GM12864 (cell line): Measurements from ENCODE around the gene FZR1.

ENCODE experiments used
- DNase-seq: peaks from one replicate; pipeline ENCODE4 v3.0.0-alpha.2; 2011; ENCODE audit warnings: low read depth
- H3K4me3 ChIP-seq: 2 replicates; pipeline ENCODE4 v1.5.1; 2011; ENCODE audit warnings: mild to moderate bottlenecking, low read depth, low read length, control low read depth
- CTCF ChIP-seq: IDR thresholded peaks from 2 replicates; pipeline ENCODE4 v1.5.1; 2011; ENCODE audit warnings: low read depth, mild to moderate bottlenecking, moderate library complexity, low read length, control low read depth, inconsistent platforms; ENCODE audit errors: missing control alignments

FZR1 gene

DNA sequence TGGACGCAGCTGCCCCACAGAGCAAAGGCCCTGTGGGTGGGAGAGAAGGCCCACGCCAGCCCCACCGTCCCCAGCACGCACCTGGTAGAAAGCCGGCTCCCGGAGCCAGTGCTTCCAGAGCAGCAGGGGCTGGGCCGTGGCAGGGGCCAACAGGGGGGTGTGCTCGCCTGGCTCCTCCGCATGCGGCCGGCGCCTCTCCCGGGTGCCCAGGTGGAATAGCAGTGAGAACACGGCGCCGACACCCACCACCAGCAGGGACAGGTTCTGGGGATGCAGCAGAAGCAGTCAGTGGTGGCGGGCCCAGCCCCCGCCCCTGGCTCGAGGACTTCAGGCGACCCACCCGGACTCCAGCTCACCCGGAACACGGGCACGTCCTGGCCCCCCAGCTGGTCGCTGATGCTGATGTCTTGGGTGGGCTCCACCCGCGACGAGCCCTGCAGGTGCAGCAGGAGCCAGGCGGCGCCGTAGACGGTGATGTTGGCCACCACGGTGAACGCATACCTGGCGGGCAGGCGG is 41.7 kb downstream of the FZR1 start:
- no peak overlapping the region for H3K4me3 ChIP-seq
- TF ChIP-seq CTCF: no peak
- no peak for DNase-seq

- TF ChIP-seq CTCF: no peak
- DNase-seq: no peak
- H3K4me3 ChIP-seq: no peak overlapping the region
These were observed 42.5 kb downstream of the FZR1 start for GRCh38 chr19:3548606-3549005.

DNA sequence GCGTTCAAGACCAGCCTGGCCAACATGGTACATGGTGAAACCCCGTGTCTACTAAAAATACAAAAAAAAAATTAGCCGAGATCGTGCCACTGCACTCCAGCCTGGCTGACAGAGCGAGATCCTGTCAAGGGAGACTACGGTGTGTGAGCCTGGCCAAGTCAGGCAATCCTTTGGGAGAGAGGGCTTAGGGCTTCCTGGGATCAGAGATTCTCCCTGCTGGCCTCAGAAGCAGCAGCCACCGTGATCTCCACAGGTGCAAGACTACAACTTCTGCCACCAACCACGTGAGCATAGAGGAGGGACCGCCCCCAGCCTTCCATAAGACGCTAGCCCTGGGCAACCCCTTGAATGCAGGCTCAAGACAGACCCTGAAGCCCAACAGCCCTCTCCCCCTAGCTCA is 43.7 kb downstream of the FZR1 start:
- no peak for DNase-seq
- no peak overlapping the region for H3K4me3 ChIP-seq
- no peak for TF ChIP-seq CTCF

- DNase-seq: no peak
- H3K4me3 ChIP-seq: no peak overlapping the region
- no peak for TF ChIP-seq CTCF
These were observed 45.1 kb downstream of the FZR1 start for GRCh38 chr19:3550947-3551791.

DNA sequence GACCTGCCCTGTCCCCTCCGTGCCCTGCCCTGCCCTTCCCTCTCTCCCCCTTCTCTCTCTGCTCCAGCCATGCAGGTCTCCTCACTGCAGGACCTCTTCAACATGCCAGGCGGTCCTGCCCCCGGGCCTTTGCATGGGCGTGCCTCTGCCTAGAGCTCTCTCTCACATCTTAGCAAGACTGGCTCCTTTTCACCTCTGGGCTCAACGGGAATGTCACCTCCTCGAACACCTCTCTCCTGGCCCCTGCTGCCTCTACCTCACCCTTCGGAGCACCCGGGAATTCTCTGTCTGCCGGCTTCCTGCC is 45.6 kb downstream of the FZR1 start:
- no peak for DNase-seq
- no peak overlapping the region for H3K4me3 ChIP-seq
- no peak for TF ChIP-seq CTCF

DNA sequence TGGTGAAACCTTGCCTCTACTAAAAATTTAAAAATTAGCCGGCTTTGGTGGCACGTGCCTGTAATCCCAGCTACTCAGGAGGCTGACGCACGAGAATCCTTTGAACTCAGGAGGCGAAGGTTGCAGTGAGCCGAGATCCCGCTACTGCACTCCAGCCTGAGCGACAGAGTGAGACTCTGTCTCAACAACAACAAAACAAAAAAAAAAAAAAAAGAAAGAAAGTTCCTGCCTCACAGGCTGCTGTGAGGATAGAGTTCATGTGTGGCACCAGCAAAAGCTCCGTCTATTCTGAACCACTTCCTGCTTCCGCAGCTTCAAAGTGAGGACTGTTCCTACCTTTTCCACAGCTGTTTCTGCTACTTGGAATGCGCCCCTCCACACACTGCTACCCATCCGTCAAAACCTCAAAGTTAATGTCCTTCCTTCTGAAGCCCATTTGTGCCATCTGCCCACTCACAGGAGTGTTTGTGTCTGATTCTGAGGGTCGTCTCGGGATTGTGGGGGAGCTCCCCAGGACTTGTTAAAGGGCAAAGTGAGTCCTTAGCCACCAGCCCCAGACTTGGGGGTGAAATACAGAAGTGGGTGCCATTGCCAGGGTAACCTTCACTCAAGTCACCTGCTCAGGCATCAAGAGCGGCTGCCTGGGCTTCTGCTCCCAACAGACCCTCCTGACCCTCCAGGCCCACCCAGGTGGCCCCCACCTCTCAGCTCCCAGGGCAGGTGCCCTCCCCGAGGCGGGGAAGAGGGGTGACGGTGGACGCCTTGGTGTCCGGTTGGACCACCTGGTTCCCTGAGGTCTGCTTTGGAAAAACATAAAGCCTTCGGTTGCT is 48.4 kb downstream of the FZR1 start:
- H3K4me3 ChIP-seq: no peak overlapping the region
- no peak for TF ChIP-seq CTCF
- DNase-seq: no peak
